H9 (cell line): ENCODE measurements around the gene AHI1. TPM values are rescaled to one million over a fixed set of nuclear protein-coding genes. Genes with fewer than 3 reads are reported as not detected.

Experiments
- DNase-seq: peaks from one replicate; pipeline ENCODE4 v3.0.0-alpha.2; 2017
- H2AFZ ChIP-seq: one replicate; pipeline ENCODE4 v1.6.1; 2013; ENCODE audit warnings: mild to moderate bottlenecking, low read length, control low read depth, moderate library complexity
- H2AK5ac ChIP-seq: 2 replicates; pipeline ENCODE4 v1.6.1; 2013; ENCODE audit warnings: low read length, control low read depth, mixed read lengths; ENCODE audit not compliant: insufficient read length
- H2BK120ac ChIP-seq: one replicate; pipeline ENCODE4 v1.6.1; 2013; ENCODE audit warnings: low read depth, mild to moderate bottlenecking, low read length, control low read depth, inconsistent platforms; ENCODE audit not compliant: poor library complexity, severe bottlenecking
- H2BK12ac ChIP-seq: 2 replicates; pipeline ENCODE4 v1.6.1; 2013; ENCODE audit warnings: low read length, control low read depth, mixed read lengths, low read depth; ENCODE audit not compliant: insufficient read length
- H2BK15ac ChIP-seq: 2 replicates; pipeline ENCODE4 v1.6.1; 2013; ENCODE audit warnings: low read depth, low read length, control low read depth
- H2BK20ac ChIP-seq: one replicate; pipeline ENCODE4 v1.6.1; 2013; ENCODE audit warnings: low read depth, mild to moderate bottlenecking, low read length, control low read depth, inconsistent platforms; ENCODE audit not compliant: poor library complexity, severe bottlenecking
- H2BK5ac ChIP-seq: 2 replicates; pipeline ENCODE4 v1.6.1; 2013; ENCODE audit warnings: low read length, control low read depth, mixed read lengths; ENCODE audit not compliant: insufficient read length
- H3K14ac ChIP-seq: 2 replicates; pipeline ENCODE4 v1.6.1; 2013; ENCODE audit warnings: low read length, control low read depth; ENCODE audit not compliant: insufficient read depth
- H3K18ac ChIP-seq: 2 replicates; pipeline ENCODE4 v1.6.1; 2013; ENCODE audit warnings: low read depth, mild to moderate bottlenecking, mixed read lengths, low read length, control low read depth; ENCODE audit not compliant: insufficient read length
- H3K23ac ChIP-seq: 2 replicates; pipeline ENCODE4 v1.6.1; 2013; ENCODE audit warnings: low read length, control low read depth, mixed read lengths, low read depth; ENCODE audit not compliant: insufficient read length
- H3K23me2 ChIP-seq: 2 replicates; pipeline ENCODE4 v1.6.1; 2013; ENCODE audit warnings: low read depth, mild to moderate bottlenecking, mixed read lengths, low read length, control low read depth; ENCODE audit not compliant: insufficient read length, poor library complexity, severe bottlenecking
- H3K27ac ChIP-seq: 2 replicates; pipeline ENCODE4 v1.5.1; 2013; ENCODE audit warnings: low read length, control low read depth, mixed read lengths, low read depth; ENCODE audit not compliant: insufficient read length
- H3K27me3 ChIP-seq: 2 replicates; pipeline ENCODE4 v1.6.1; 2013; ENCODE audit warnings: low read length, control low read depth, inconsistent platforms; ENCODE audit not compliant: insufficient read depth
- H3K4ac ChIP-seq: 2 replicates; pipeline ENCODE4 v1.6.1; 2013; ENCODE audit warnings: low read depth, mild to moderate bottlenecking, control low read depth, inconsistent platforms, low read length, moderate library complexity
- H3K4me1 ChIP-seq: 2 replicates; pipeline ENCODE4 v1.6.1; 2013; ENCODE audit warnings: low read length, control low read depth, inconsistent platforms; ENCODE audit not compliant: insufficient read depth
- H3K4me2 ChIP-seq: 2 replicates; pipeline ENCODE4 v1.6.1; 2013; ENCODE audit warnings: low read length, control low read depth, mixed read lengths; ENCODE audit not compliant: insufficient read length, insufficient read depth
- H3K56ac ChIP-seq: 2 replicates; pipeline ENCODE4 v1.6.1; 2013; ENCODE audit warnings: low read depth, mild to moderate bottlenecking, mixed read lengths, low read length, control low read depth; ENCODE audit not compliant: insufficient read length
- H3K79me1 ChIP-seq: 2 replicates; pipeline ENCODE4 v1.6.1; 2013; ENCODE audit warnings: low read depth, mild to moderate bottlenecking, moderate library complexity, low read length, control low read depth, inconsistent platforms; ENCODE audit not compliant: insufficient read depth, poor library complexity, severe bottlenecking
- H3K79me2 ChIP-seq: 2 replicates; pipeline ENCODE4 v1.6.1; 2013; ENCODE audit warnings: low read length, control low read depth, inconsistent platforms; ENCODE audit not compliant: insufficient read depth
- H3K9ac ChIP-seq: 2 replicates; pipeline ENCODE4 v1.6.1; 2013; ENCODE audit warnings: low read length, control low read depth, mixed read lengths; ENCODE audit not compliant: insufficient read length; ENCODE audit errors: extremely low read depth
- H3K9me3 ChIP-seq: one replicate; pipeline ENCODE4 v1.6.1; 2013; ENCODE audit warnings: low read depth, low read length, inconsistent platforms; ENCODE audit not compliant: control insufficient read depth
- H3T11ph ChIP-seq: one replicate; pipeline ENCODE4 v1.6.1; 2013; ENCODE audit warnings: mild to moderate bottlenecking, low read length, control low read depth, inconsistent platforms
- H4K20me1 ChIP-seq: one replicate; pipeline ENCODE4 v1.6.1; 2013; ENCODE audit not compliant: control insufficient read depth, insufficient read length, insufficient read depth
- H4K5ac ChIP-seq: 2 replicates; pipeline ENCODE4 v1.6.1; 2013; ENCODE audit warnings: low read depth, mild to moderate bottlenecking, mixed read lengths, low read length, control low read depth; ENCODE audit not compliant: insufficient read length
- H4K8ac ChIP-seq: replicated peaks from 2 replicates; pipeline ENCODE4 v1.6.1; 2013; ENCODE audit warnings: low read length, control low read depth, mixed read lengths, low read depth; ENCODE audit not compliant: insufficient read length
- H4K91ac ChIP-seq: 2 replicates; pipeline ENCODE4 v1.6.1; 2013; ENCODE audit warnings: low read depth, mild to moderate bottlenecking, moderate library complexity, mixed read lengths, low read length, control low read depth; ENCODE audit not compliant: insufficient read length
- H3K27ac Mint-ChIP-seq, 3 experiments: 2 replicates in 2 of 3; 3 replicates in 1 of 3; pipeline ENCODE4 v1.8.0; 2020 to 2021; ENCODE audit warnings: mixed read lengths in 3 of 3, mild to moderate bottlenecking in 1 of 3, moderate library complexity in 1 of 3
- H3K27me3 Mint-ChIP-seq: 2 replicates; pipeline ENCODE4 v1.8.0; 2021; ENCODE audit warnings: low read depth, mild to moderate bottlenecking, moderate library complexity, mixed read lengths
- H3K36me3 Mint-ChIP-seq, 3 experiments: 2 replicates in 2 of 3; 3 replicates in 1 of 3; pipeline ENCODE4 v1.8.0; 2020 to 2021; ENCODE audit warnings: low read depth in 3 of 3, mixed read lengths in 3 of 3; ENCODE audit not compliant: insufficient read depth in 1 of 3
- H3K4me1 Mint-ChIP-seq, 2 experiments: 2 replicates each; pipeline ENCODE4 v1.8.0; 2020; ENCODE audit warnings: mixed read lengths in 2 of 2
- H3K4me3 Mint-ChIP-seq, 2 experiments: 2 replicates in 1 of 2; 3 replicates in 1 of 2; pipeline ENCODE4 v1.8.0; 2020 to 2021; ENCODE audit warnings: mild to moderate bottlenecking in 2 of 2, mixed read lengths in 2 of 2, moderate library complexity in 1 of 2
- H3K9me3 Mint-ChIP-seq, 2 experiments: 2 replicates in 1 of 2; 3 replicates in 1 of 2; pipeline ENCODE4 v1.8.0; 2020; ENCODE audit warnings: mild to moderate bottlenecking in 2 of 2, mixed read lengths in 2 of 2, moderate library complexity in 1 of 2
- WGBS: extraction: QIAGEN DNeasy Blood & Tissue Kit; methylation state at CpG from one replicate; pipeline ENCODE4 v1.1.7; 2013; ENCODE audit warnings: missing lambda C conversion rate, low lambda C conversion rate, mixed read lengths; ENCODE audit not compliant: insufficient read length; ENCODE audit errors: extremely low coverage; 5-methylcytosine and 5-hydroxymethylcytosine counted together
- total RNA-seq: library from RNA; stranded (reverse); gene quantifications from 2 replicates; pipeline ENCODE4 v1.2.1, GENCODE V29; 2021
- TF ChIP-seq, protein P1 (sequence below): fragments of 200-600 bp; sonication (generic); conservative IDR thresholded peaks from 3 replicates; pipeline ENCODE4 v1.8.0; 2021; ENCODE audit warnings: antibody characterized with exemption, mild to moderate bottlenecking

Gene AHI1
- total RNA-seq, 1 experiment from 2014 or later: 9.9 TPM

- Histone ChIP-seq H3K18ac (no peak overlapping the region), H3K4ac (no peak overlapping the region), H3K4me1 (peaks cover 4% of the 10 kb centered on the region; the same call in 1 of the 2 replicates), H3K14ac (no peak overlapping the region), H2BK5ac (no peak overlapping the region), H3K9ac (no peak overlapping the region), H3T11ph (no peak overlapping the region), H2BK15ac (no peak overlapping the region), H3K27ac (no peak overlapping the region), H4K91ac (no peak overlapping the region), H2AK5ac (no peak overlapping the region), H3K27me3 (no peaks in the 10 kb centered on the region), H3K79me1 (no peaks in the 10 kb centered on the region), H3K9me3 (no peaks in the 10 kb centered on the region), H4K5ac (no peak overlapping the region), H2BK12ac (no peak overlapping the region), H4K8ac (no peak overlapping the region), H3K79me2 (no peaks in the 10 kb centered on the region), H4K20me1 (no peaks in the 10 kb centered on the region), H3K56ac (no peak overlapping the region), H2BK20ac (no peak overlapping the region), H3K23ac (no peak overlapping the region), H3K23me2 (no peaks in the 10 kb centered on the region), H3K4me2 (no peak overlapping the region), H2AFZ (no peak overlapping the region), H2BK120ac (no peak overlapping the region)
- peak overlapping the region in 2 of 3 experiments; percentile 21 to 93; a peak in 5 of 7 replicates for H3K27ac Mint-ChIP-seq
- H3K36me3 Mint-ChIP-seq: no peaks in the 10 kb centered on the region
- no peak overlapping the region for H3K4me3 Mint-ChIP-seq
- DNase-seq: no peak
- TF ChIP-seq, protein P1, sequence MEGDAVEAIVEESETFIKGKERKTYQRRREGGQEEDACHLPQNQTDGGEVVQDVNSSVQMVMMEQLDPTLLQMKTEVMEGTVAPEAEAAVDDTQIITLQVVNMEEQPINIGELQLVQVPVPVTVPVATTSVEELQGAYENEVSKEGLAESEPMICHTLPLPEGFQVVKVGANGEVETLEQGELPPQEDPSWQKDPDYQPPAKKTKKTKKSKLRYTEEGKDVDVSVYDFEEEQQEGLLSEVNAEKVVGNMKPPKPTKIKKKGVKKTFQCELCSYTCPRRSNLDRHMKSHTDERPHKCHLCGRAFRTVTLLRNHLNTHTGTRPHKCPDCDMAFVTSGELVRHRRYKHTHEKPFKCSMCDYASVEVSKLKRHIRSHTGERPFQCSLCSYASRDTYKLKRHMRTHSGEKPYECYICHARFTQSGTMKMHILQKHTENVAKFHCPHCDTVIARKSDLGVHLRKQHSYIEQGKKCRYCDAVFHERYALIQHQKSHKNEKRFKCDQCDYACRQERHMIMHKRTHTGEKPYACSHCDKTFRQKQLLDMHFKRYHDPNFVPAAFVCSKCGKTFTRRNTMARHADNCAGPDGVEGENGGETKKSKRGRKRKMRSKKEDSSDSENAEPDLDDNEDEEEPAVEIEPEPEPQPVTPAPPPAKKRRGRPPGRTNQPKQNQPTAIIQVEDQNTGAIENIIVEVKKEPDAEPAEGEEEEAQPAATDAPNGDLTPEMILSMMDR: no peak
- peaks cover 19 to 24% of the 10 kb centered on the region in 2 experiments for H3K4me1 Mint-ChIP-seq
- H3K9me3 Mint-ChIP-seq: no peaks in the 10 kb centered on the region; a peak in 1 of 5 replicates
- no CpG with 5 or more reads among the region's 1 CpG for WGBS
- no peaks in the 10 kb centered on the region for H3K27me3 Mint-ChIP-seq
Measured at GRCh38 chr6:135505648-135506047, 8.1 kb upstream of the AHI1 start.
